CD4-positive, alpha-beta T cell (primary cell): ENCODE measurements around the gene FIGLA. TPM values are rescaled to one million over a fixed set of nuclear protein-coding genes. Genes with fewer than 3 reads are reported as not detected.

Experiments
- ATAC-seq: fragments of 200-7000 bp; cut with Tn5 transposase; one replicate; pipeline ENCODE4 v1.10.0; 2022; ENCODE audit warnings: mild to moderate bottlenecking; ENCODE audit not compliant: poor library complexity
- CTCF ChIA-PET: fragments of 350-600 bp; sonication (Branson Sonifier 250); formaldehyde crosslinking; loops from one replicate; lab custom pipeline; 2021; ENCODE audit warnings: antibody characterized with exemption, inconsistent platforms; lab: Charles Lee
- POLR2A ChIA-PET: fragments of 350-600 bp; sonication (Branson Sonifier 250); formaldehyde crosslinking; loops from one replicate; lab custom pipeline; 2021; ENCODE audit warnings: antibody characterized with exemption, inconsistent platforms; lab: Charles Lee
- DNase-seq, 14 experiments: peaks; one replicate each; pipeline ENCODE4 v3.0.0-alpha.2; 2013 to 2020; ENCODE audit warnings: mixed read lengths in 2 of 14
- H3K27ac ChIP-seq, 2 donors: one replicate each; pipeline versions ENCODE4 v1.5.1 to v1.7.0; 2013; ENCODE audit warnings: low read length in 2 of 2, low read depth in 1 of 2, mild to moderate bottlenecking in 1 of 2
- H3K27me3 ChIP-seq, 2 experiments: 1 replicate in 1 of 2; 2 replicates in 1 of 2; pipeline versions ENCODE4 v1.6.1 to v1.7.0; 2013; ENCODE audit warnings: low read length in 2 of 2, control low read depth in 1 of 2, mild to moderate bottlenecking in 1 of 2, moderate library complexity in 1 of 2; ENCODE audit not compliant: insufficient read depth in 2 of 2, control insufficient read depth in 1 of 2
- H3K36me3 ChIP-seq: one replicate; pipeline ENCODE4 v1.6.1; 2013; ENCODE audit warnings: low read length, control low read depth; ENCODE audit not compliant: insufficient read depth
- H3K4me1 ChIP-seq: one replicate; pipeline ENCODE4 v1.6.1; 2013; ENCODE audit warnings: low read length, control low read depth; ENCODE audit not compliant: insufficient read depth
- H3K4me3 ChIP-seq: one replicate; pipeline ENCODE4 v1.5.1; 2013; ENCODE audit warnings: mild to moderate bottlenecking, low read length, moderate library complexity
- H3K9me3 ChIP-seq, 2 experiments: 1 replicate in 1 of 2; 2 replicates in 1 of 2; pipeline versions ENCODE4 v1.6.1 to v1.7.0; 2013; ENCODE audit warnings: low read length in 2 of 2, mild to moderate bottlenecking in 2 of 2, control low read depth in 1 of 2, moderate library complexity in 1 of 2; ENCODE audit not compliant: control insufficient read depth in 1 of 2, insufficient read depth in 1 of 2
- H3K27ac Mint-ChIP-seq: one replicate; pipeline ENCODE4 v1.8.0; 2020; ENCODE audit warnings: mixed read lengths
- H3K27me3 Mint-ChIP-seq: one replicate; pipeline ENCODE4 v1.8.0; 2021; ENCODE audit warnings: mixed read lengths
- H3K36me3 Mint-ChIP-seq: one replicate; pipeline ENCODE4 v1.8.0; 2021; ENCODE audit warnings: low read depth, mixed read lengths
- H3K4me1 Mint-ChIP-seq: one replicate; pipeline ENCODE4 v1.8.0; 2021; ENCODE audit warnings: low read depth, mixed read lengths
- H3K4me3 Mint-ChIP-seq: one replicate; pipeline ENCODE4 v1.8.0; 2020; ENCODE audit warnings: mild to moderate bottlenecking, mixed read lengths
- H3K9me3 Mint-ChIP-seq: one replicate; pipeline ENCODE4 v1.8.0; 2020; ENCODE audit warnings: mixed read lengths
- CTCF ChIP-seq: fragments of 200-600 bp; IDR thresholded peaks from one replicate; pipeline ENCODE4 v1.8.0; 2022; ENCODE audit warnings: antibody characterized with exemption, mild to moderate bottlenecking
- intact Hi-C, 2 experiments: fragments of 100-400 bp; cut with DNase I in 1 of 2; cut with micrococcal nuclease in 1 of 2; formaldehyde crosslinking; loops; one replicate each; pipeline versions ENCODE4 v1.15.1 to v1.9.0; 2023 to 2025; cut with DNase I, micrococcal nuclease
- total RNA-seq, 174 experiments: library from RNA in 2 of 174; stranded (reverse) in 2 of 174; gene quantifications; one replicate each; pipeline ENCODE4 v1.2.3 and lab custom pipeline; 2021 to 2026

The FIGLA gene
- total RNA-seq, 2 experiments from 2014 or later = not detected

GRCh38 chr2:70789304-70790135 lies 923 bp downstream of the FIGLA start:
- Histone ChIP-seq H3K4me3 (peak overlapping the region; percentile 38), H3K27ac (no peak overlapping the region), H3K36me3 (no peaks in the 10 kb centered on the region), H3K27me3 (peaks cover 31 to 53% of the 10 kb centered on the region in 2 experiments), H3K9me3 (peaks cover 0 to 5% of the 10 kb centered on the region in 2 experiments), H3K4me1 (peaks cover 11% of the 10 kb centered on the region)
- H3K4me1 Mint-ChIP-seq = peaks cover 13% of the 10 kb centered on the region
- intact Hi-C loops = loop anchor here (1.0 to 5.0 kb wide), 6 partner anchors 73 to 487 kb away; partner anchors contain the start of gene FAM136A (in 1 of the 2)
- ATAC-seq = peak; percentile 73
- no peak overlapping the region for H3K27ac Mint-ChIP-seq
- H3K27me3 Mint-ChIP-seq = peaks cover 71% of the 10 kb centered on the region
- no peaks in the 10 kb centered on the region for H3K9me3 Mint-ChIP-seq
- no peaks in the 10 kb centered on the region for H3K36me3 Mint-ChIP-seq
- peak; percentile 66 for TF ChIP-seq CTCF
- peak; percentile 36 to 79 (median 56) for DNase-seq
- CTCF ChIA-PET = interaction anchor here (0.6 to 2.2 kb wide), 2 partner anchors 9 to 82 kb away, joined by 4 to 5 read pairs; no protein-coding TSS in a partner anchor
- POLR2A ChIA-PET = interaction anchor here (0.8 kb wide), 1 partner anchor 82 kb away, joined by 3 read pairs; no protein-coding TSS in a partner anchor
- peak overlapping the region; percentile 81 for H3K4me3 Mint-ChIP-seq

GRCh38 chr2:70785137-70785911 lies 5.1 kb downstream of the FIGLA start:
- Mint-ChIP-seq H3K4me3 (no peak overlapping the region), H3K4me1 (peaks cover 13% of the 10 kb centered on the region), H3K36me3 (no peaks in the 10 kb centered on the region), H3K9me3 (no peaks in the 10 kb centered on the region), H3K27me3 (peaks cover 41% of the 10 kb centered on the region), H3K27ac (no peak overlapping the region)
- intact Hi-C loops = loop anchor here (1.0 to 5.0 kb wide), 4 partner anchors 87 to 483 kb away; partner anchors contain the start of gene FAM136A (in 1 of the 2)
- Histone ChIP-seq H3K27me3 (peaks cover 21 to 38% of the 10 kb centered on the region in 2 experiments), H3K4me3 (no peak overlapping the region), H3K9me3 (peaks cover 0 to 4% of the 10 kb centered on the region in 2 experiments), H3K36me3 (no peaks in the 10 kb centered on the region), H3K27ac (no peak overlapping the region), H3K4me1 (peaks cover 10% of the 10 kb centered on the region)
- TF ChIP-seq CTCF = peak; percentile 54
- ChIA-PET POLR2A (interaction anchor here (1.3 kb wide), 1 partner anchor 128 kb away, joined by 4 read pairs; no protein-coding TSS in a partner anchor), CTCF (interaction anchor here (1.3 to 1.4 kb wide), 2 partner anchors 16 to 130 kb away, joined by 3 to 5 read pairs; no protein-coding TSS in a partner anchor)
- ATAC-seq (peak; percentile 80), DNase-seq (peak in 12 of 14 experiments; percentile 9 to 70 (median 36))

GRCh38 chr2:70784320-70784719 lies 6.1 kb downstream of the FIGLA start:
- DNase-seq = no peak
- ChIA-PET POLR2A (no interaction called here), CTCF (interaction anchor here (1.3 kb wide), 1 partner anchor 129 kb away, joined by 5 read pairs; no protein-coding TSS in a partner anchor)
- Histone ChIP-seq H3K4me3 (no peak overlapping the region), H3K27me3 (peaks cover 12 to 28% of the 10 kb centered on the region in 2 experiments), H3K36me3 (no peaks in the 10 kb centered on the region), H3K9me3 (no peaks in the 10 kb centered on the region), H3K27ac (no peak overlapping the region), H3K4me1 (peaks cover under 1% of the 10 kb centered on the region)
- H3K4me3 Mint-ChIP-seq = no peak overlapping the region
- no peak for ATAC-seq
- intact Hi-C loops = no loop called here
- peaks cover 35% of the 10 kb centered on the region for H3K27me3 Mint-ChIP-seq
- H3K9me3 Mint-ChIP-seq = no peaks in the 10 kb centered on the region
- H3K36me3 Mint-ChIP-seq = no peaks in the 10 kb centered on the region
- TF ChIP-seq CTCF = no peak
- H3K4me1 Mint-ChIP-seq = peaks cover 7% of the 10 kb centered on the region
- no peak overlapping the region for H3K27ac Mint-ChIP-seq
